PC-9 (cell line): Measurements from ENCODE around the gene HDAC7. TPM values are rescaled to one million over a fixed set of nuclear protein-coding genes. Genes with fewer than 3 reads are reported as not detected.
A peak's percentile ranks its signal among the peaks of the same experiment; 100 is the strongest.

ENCODE experiments used
- BruUV-seq: library from RNA; stranded (reverse); fragments of 400-500 nt; replicated peaks from 2 replicates; lab custom pipeline; 2021; lab: Mats Ljungman, UMichigan
- CTCF ChIA-PET: fragments of 300-600 bp; sonication (Branson Sonifier 250); formaldehyde crosslinking; loops from one replicate; lab custom pipeline; 2022; ENCODE audit warnings: antibody characterized with exemption; lab: Charles Lee
- POLR2A ChIA-PET: fragments of 300-600 bp; sonication (Branson Sonifier 250); formaldehyde crosslinking; loops from one replicate; lab custom pipeline; 2022; ENCODE audit warnings: antibody characterized with exemption; ENCODE audit not compliant: unreplicated experiment; lab: Charles Lee
- DNase-seq, 2 experiments: peaks; one replicate each; pipeline versions ENCODE4 v3.0.0 to v3.0.0-alpha.2; 2015 to 2022; ENCODE audit warnings: mixed read lengths in 1 of 2
- H2AFZ ChIP-seq: fragments of 200-600 bp; sonication (generic); 2 replicates; pipeline ENCODE4 v1.8.1; 2017; ENCODE audit warnings: antibody characterized with exemption
- H3F3A ChIP-seq: fragments of 200-600 bp; sonication (generic); 2 replicates; pipeline ENCODE4 v1.8.1; 2017; ENCODE audit warnings: antibody characterized with exemption, mild to moderate bottlenecking, low read depth; ENCODE audit not compliant: insufficient read depth
- H3K27ac ChIP-seq: fragments of 200-600 bp; sonication (generic); 2 replicates; pipeline ENCODE4 v1.6.1; 2016; ENCODE audit warnings: mixed run types
- H3K27me3 ChIP-seq: fragments of 200-600 bp; sonication (generic); 2 replicates; pipeline ENCODE4 v1.6.1; 2016; ENCODE audit warnings: low read depth, mixed run types; ENCODE audit not compliant: insufficient read depth
- H3K36me3 ChIP-seq: fragments of 200-600 bp; sonication (generic); 2 replicates; pipeline ENCODE4 v1.6.1; 2016; ENCODE audit warnings: low read depth, mixed run types
- H3K4me1 ChIP-seq: fragments of 200-600 bp; sonication (generic); replicated peaks from 2 replicates; pipeline ENCODE4 v1.6.1; 2016; ENCODE audit warnings: mixed run types; ENCODE audit not compliant: insufficient read depth
- H3K4me2 ChIP-seq: fragments of 200-600 bp; sonication (generic); 2 replicates; pipeline ENCODE4 v1.6.1; 2017; ENCODE audit warnings: mixed run types
- H3K4me3 ChIP-seq: fragments of 200-600 bp; sonication (generic); 2 replicates; pipeline ENCODE4 v1.6.1; 2016; ENCODE audit warnings: mixed run types
- H3K79me2 ChIP-seq: fragments of 200-600 bp; sonication (generic); 2 replicates; pipeline ENCODE4 v1.6.1; 2017; ENCODE audit warnings: low read depth, mixed run types
- H3K9me2 ChIP-seq: fragments of 200-600 bp; sonication (generic); 2 replicates; pipeline ENCODE4 v1.8.1; 2017; ENCODE audit warnings: mild to moderate bottlenecking; ENCODE audit not compliant: insufficient read depth
- H3K9me3 ChIP-seq: fragments of 200-600 bp; sonication (generic); 2 replicates; pipeline ENCODE4 v1.8.1; 2016; ENCODE audit warnings: low read depth; ENCODE audit not compliant: insufficient read depth
- H4K20me1 ChIP-seq: fragments of 200-600 bp; sonication (generic); 2 replicates; pipeline ENCODE4 v1.8.1; 2017; ENCODE audit not compliant: insufficient read depth
- EZH2 ChIP-seq: fragments of 200-600 bp; sonication (generic); IDR thresholded peaks from 2 replicates; pipeline ENCODE4 v1.8.0; 2017; ENCODE audit warnings: antibody characterized with exemption, low read depth
- intact Hi-C: fragments of 100-400 bp; cut with micrococcal nuclease; formaldehyde crosslinking; loops from one replicate; pipeline ENCODE4 v1.10.0; 2022; ENCODE audit not compliant: unreplicated experiment
- total RNA-seq: library from RNA; stranded (reverse); gene quantifications from 2 replicates; pipeline ENCODE4 v1.2.3, GENCODE V29; 2021
- TF ChIP-seq, protein P1 (sequence below): fragments of 200-600 bp; sonication (generic); conservative IDR thresholded peaks from 2 replicates; pipeline ENCODE4 v1.6.1; 2017; ENCODE audit warnings: mixed run types, antibody characterized with exemption, mild to moderate bottlenecking, moderate library complexity

Gene HDAC7
- total RNA-seq, 1 experiment from 2014 or later, result 106 TPM

DNA sequence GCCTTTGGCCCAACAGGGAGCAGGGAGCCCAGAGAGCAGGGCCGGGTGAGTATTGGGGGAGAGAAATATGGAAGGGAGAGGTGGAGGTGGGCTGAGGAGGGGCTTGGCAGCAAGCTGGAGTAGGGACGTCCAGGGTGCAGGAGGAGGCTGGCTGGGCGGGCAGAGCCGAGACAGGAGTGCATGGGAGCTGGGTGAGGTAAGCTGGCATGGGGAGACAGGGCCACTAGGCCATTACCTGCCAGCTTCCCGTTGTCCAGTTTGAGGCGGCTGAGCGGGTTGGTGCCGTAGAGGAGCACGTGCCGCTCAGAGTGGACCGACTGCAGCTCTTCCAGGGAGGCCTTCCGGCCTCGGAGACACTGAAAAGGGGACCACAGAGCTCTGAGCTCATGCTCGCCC, 28.4 kb downstream of the HDAC7 start:
- ChIA-PET POLR2A (no interaction called here), CTCF (interaction anchor here (0.6 kb wide), 1 partner anchor 106 kb away, joined by 3 read pairs; no protein-coding TSS in a partner anchor)
- no TSS peak for BruUV-seq
- no peaks in the 10 kb centered on the region for H3K4me1 ChIP-seq
- no peaks in the 10 kb centered on the region for H3K79me2 ChIP-seq
- H3K4me3 ChIP-seq, result no peak overlapping the region
- TF ChIP-seq, protein P1, sequence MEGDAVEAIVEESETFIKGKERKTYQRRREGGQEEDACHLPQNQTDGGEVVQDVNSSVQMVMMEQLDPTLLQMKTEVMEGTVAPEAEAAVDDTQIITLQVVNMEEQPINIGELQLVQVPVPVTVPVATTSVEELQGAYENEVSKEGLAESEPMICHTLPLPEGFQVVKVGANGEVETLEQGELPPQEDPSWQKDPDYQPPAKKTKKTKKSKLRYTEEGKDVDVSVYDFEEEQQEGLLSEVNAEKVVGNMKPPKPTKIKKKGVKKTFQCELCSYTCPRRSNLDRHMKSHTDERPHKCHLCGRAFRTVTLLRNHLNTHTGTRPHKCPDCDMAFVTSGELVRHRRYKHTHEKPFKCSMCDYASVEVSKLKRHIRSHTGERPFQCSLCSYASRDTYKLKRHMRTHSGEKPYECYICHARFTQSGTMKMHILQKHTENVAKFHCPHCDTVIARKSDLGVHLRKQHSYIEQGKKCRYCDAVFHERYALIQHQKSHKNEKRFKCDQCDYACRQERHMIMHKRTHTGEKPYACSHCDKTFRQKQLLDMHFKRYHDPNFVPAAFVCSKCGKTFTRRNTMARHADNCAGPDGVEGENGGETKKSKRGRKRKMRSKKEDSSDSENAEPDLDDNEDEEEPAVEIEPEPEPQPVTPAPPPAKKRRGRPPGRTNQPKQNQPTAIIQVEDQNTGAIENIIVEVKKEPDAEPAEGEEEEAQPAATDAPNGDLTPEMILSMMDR, result no peak
- no peak for TF ChIP-seq EZH2
- intact Hi-C loops, result no loop called here
- no peak overlapping the region for H3K27ac ChIP-seq
- no peaks in the 10 kb centered on the region for H3K9me3 ChIP-seq
- H3K27me3 ChIP-seq, result no peaks in the 10 kb centered on the region
- H2AFZ ChIP-seq, result no peak overlapping the region
- H3F3A ChIP-seq, result no peaks in the 10 kb centered on the region; the same call in 1 of the 2 replicates
- no peaks in the 10 kb centered on the region for H4K20me1 ChIP-seq
- H3K36me3 ChIP-seq, result peaks cover 4% of the 10 kb centered on the region; the same call in 1 of the 2 replicates
- DNase-seq, result no peak
- no peaks in the 10 kb centered on the region for H3K9me2 ChIP-seq
- no peak overlapping the region for H3K4me2 ChIP-seq

DNA sequence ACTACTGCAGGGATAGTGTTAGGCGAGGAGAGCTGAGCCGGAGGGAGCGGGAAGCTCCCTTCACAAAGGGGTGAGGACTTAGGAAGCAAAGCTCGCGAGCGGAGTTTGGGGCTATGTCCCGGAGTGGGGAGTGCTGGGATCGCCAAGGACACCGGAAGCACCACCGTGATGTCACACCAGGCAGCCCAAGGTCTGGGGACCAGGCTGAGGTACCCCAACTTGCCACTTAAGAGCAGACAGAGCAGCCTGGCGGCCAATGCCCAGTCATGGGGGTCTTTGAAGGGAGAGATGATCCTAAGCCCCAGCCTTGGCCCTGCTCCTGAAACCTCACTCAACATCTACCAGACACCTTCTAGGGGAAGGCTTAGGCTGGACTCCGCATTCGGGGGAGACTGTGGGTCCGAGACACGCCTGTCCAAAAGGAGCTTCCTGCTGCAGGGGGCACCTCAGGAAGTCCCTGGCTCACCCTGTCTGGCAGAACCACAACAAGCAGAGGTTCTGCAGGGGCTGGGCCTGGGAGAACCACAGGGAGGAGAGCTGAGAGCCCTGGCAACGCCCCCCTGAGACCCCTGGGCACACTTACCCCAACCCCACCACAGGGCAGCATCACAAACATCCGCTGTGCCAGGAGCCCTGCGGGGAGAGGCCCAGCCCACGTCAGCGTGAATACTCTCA, 28.9 kb downstream of the HDAC7 start:
- H3K4me3 ChIP-seq, result no peak overlapping the region
- no peak overlapping the region for H3K4me2 ChIP-seq
- no peaks in the 10 kb centered on the region for H3K27me3 ChIP-seq
- H4K20me1 ChIP-seq, result no peaks in the 10 kb centered on the region
- intact Hi-C loops, result no loop called here
- H3K36me3 ChIP-seq, result peaks cover 4% of the 10 kb centered on the region; the same call in 1 of the 2 replicates
- ChIA-PET POLR2A (no interaction called here), CTCF (interaction anchor here (0.6 kb wide), 1 partner anchor 106 kb away, joined by 3 read pairs; no protein-coding TSS in a partner anchor)
- TF ChIP-seq EZH2, result no peak
- TF ChIP-seq, protein P1, result no peak
- H3K4me1 ChIP-seq, result no peaks in the 10 kb centered on the region
- no peaks in the 10 kb centered on the region for H3K79me2 ChIP-seq
- no peaks in the 10 kb centered on the region for H3K9me3 ChIP-seq
- H3F3A ChIP-seq, result no peaks in the 10 kb centered on the region; the same call in 1 of the 2 replicates
- H3K27ac ChIP-seq, result no peak overlapping the region
- H3K9me2 ChIP-seq, result no peaks in the 10 kb centered on the region
- BruUV-seq, result no TSS peak
- no peak overlapping the region for H2AFZ ChIP-seq
- no peak for DNase-seq

DNA sequence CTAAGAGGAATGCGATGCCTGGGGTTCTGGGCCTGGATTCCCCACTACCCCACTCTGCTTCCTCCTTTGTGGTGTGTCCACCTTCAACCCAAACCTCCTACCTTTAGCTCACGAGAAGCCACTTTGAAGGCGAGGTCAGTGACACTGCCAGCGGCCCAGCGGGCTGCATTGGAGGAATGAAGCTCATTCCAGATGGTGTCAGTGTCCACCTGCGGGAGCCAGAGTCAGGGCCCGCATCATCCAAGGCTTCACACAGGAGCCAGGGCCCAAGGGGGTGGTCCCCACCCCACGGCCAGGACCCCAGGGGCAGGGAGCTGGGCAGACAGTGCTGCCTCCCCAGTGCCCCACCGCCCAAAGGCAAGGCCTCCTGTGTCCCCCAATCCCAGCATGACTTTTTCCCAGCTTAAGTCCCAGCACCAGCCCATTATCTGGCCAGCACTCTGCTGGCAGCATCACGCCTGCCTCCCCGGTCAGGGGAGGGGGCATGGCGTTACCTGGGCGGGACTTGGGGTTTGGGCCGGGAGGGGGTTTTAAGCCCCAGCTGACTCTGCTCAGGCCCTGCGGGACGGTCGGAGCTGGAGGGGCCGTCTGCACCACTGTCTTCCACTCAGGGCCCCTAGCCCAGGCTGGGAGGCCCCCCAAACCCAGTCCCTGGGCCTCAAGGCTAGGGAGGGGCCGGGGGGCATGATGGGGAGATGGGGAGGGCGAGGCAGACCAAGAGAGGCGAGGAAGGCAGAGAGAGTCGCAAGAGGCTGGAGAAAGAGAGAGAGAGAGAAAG, 29.8 kb downstream of the HDAC7 start:
- Histone ChIP-seq H3F3A (no peaks in the 10 kb centered on the region; the same call in 1 of the 2 replicates), H3K4me1 (no peaks in the 10 kb centered on the region), H3K4me3 (no peak overlapping the region), H3K36me3 (peaks cover 4% of the 10 kb centered on the region; the same call in 1 of the 2 replicates), H3K9me2 (no peaks in the 10 kb centered on the region), H3K79me2 (no peaks in the 10 kb centered on the region), H3K9me3 (no peaks in the 10 kb centered on the region), H3K27me3 (no peaks in the 10 kb centered on the region), H4K20me1 (no peaks in the 10 kb centered on the region), H3K27ac (no peak overlapping the region), H3K4me2 (no peak overlapping the region), H2AFZ (no peak overlapping the region)
- intact Hi-C loops, result no loop called here
- TF ChIP-seq, protein P1, result no peak
- TF ChIP-seq EZH2, result no peak
- BruUV-seq, result no TSS peak
- DNase-seq, result peak in 1 of 2 experiments; percentile 23
- ChIA-PET POLR2A (no interaction called here), CTCF (interaction anchor here (0.6 to 0.7 kb wide), 2 partner anchors 40 to 278 kb away, joined by 3 read pairs; no protein-coding TSS in a partner anchor)
